ENCODE measurements around the gene PPIP5K2. TPM values are rescaled to one million over a fixed set of nuclear protein-coding genes. Genes with fewer than 3 reads are reported as not detected.

Gene PPIP5K2
- total RNA-seq = 65.1 and 94.3 TPM in 2 replicates

DNA sequence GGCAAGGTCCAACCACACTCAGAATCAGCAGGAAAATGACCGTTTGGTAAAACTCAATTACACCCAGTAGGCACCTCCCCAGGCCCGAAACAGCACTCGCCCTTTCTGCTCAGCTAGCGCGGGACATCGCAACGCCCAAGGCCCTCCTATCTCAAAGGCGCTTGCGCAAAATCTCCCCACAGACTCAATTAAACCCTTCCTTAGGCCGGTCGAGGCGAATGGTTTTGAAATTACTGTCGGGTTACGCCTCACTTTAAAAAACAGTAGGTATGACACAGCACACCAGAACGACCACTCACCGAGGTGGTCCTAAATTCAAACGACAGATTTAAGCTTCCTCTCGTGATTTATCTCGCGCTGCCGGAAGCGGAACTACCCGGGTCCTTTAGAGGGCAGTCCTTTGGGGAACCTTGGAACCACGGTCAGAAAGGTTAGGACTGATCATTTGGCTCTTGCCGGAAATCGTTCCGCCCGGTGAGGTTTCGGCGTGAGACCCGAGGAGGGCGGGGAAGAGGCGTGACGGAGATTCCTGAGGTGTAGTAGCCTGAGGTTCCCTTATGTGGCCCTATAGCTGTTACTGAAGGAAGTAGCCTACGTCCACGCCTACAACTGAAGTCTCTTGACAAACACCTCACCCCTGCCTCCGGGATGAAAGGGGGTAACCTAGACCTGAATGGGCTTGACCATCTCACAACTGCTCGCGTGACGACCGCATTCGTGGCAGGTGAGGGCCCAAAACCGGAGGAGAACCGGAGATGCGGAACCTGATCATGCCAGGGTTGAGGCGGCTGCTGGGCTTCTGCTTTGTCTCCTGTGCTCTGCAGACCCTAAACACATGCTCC lies at the start of gene PPIP5K2, which contains the start of gene GIN1:
PPIP5K2 (plus strand) TSS at position 537 of the 842 bp plus-strand sequence. CDS start 9,289 bp downstream, outside the sequence.
GIN1 (minus strand) TSS at position 374 of the 842 bp plus-strand sequence. CDS start 11,431 bp downstream, outside the sequence.

DNA sequence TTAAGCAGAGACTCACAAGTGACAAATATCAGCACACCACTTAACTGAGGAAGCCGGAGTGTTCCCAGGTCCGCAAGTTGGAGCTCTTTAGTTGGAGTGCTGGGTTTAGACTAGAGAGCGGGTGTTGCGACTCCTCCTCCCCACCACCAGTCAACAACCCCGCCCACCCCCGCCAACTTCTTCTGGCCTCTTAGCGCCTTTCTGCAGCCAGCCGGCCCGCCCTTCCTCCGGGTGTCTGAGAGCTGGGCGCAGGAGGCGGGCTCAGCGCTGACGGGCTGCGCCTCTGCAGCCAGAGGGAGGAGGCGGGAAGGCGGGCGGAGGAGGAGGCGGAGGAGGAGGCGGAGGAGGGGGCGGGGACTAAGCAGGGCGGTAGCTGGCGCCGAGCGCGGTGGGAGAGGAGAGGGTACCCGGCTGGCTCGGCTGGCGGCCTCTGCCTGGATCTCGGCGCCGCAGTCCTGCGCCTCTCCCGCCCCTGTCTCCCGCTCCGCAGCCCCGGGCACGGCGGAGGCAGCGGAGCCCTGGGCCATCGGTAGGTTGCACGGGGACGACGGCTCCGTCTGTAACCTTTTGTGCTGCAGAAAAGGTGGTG lies 138.4 kb downstream of the PPIP5K2 start, which contains the start of gene MACIR:
MACIR (plus strand) TSS at position 396 of the 589 bp plus-strand sequence. CDS start 17,157 bp downstream, outside the sequence.

Other genes with a start within 250 kb of the PPIP5K2 start
- 5.2 and 6.6 TPM in 2 replicates for gene GIN1, start 163 bp upstream of the PPIP5K2 start, total RNA-seq
- 8.4 and 12.0 TPM in 2 replicates for gene MACIR, start 138.5 kb downstream of the PPIP5K2 start, total RNA-seq